Activated CD4-positive, alpha-beta T cell treated with anti-CD3 and anti-CD28 coated beads, Interleukin-10, Interleukin-2, amounts not matched to agents 100 ng/mL and 50 ng/mL, durations not matched to agents 16 hours and 8 hours (primary cell): ENCODE measurements around the gene OVCA2.

ENCODE experiments used
- DNase-seq: peaks from one replicate; pipeline ENCODE4 v3.0.0-alpha.2; 2020

The OVCA2 gene

GRCh38 chr17:2055292-2056205 lies 13.7 kb downstream of the OVCA2 start:
- no peak for DNase-seq

- DNase-seq, result peak; percentile 51
Observed at GRCh38 chr17:2056206-2057174, 14.7 kb downstream of the OVCA2 start.

GRCh38 chr17:2057175-2057759 lies 15.4 kb downstream of the OVCA2 start:
- no peak for DNase-seq

- no peak for DNase-seq
Observed at GRCh38 chr17:2057760-2058585, 16.2 kb downstream of the OVCA2 start.

GRCh38 chr17:2058586-2059546 lies 17.0 kb downstream of the OVCA2 start:
- peak; percentile 71 for DNase-seq

- DNase-seq, result no peak
Observed at GRCh38 chr17:2059547-2060384, 17.9 kb downstream of the OVCA2 start.

GRCh38 chr17:2060385-2060658 lies 18.5 kb downstream of the OVCA2 start:
- DNase-seq, result no peak

GRCh38 chr17:2060681-2061440 lies 19.0 kb downstream of the OVCA2 start:
- DNase-seq, result no peak

GRCh38 chr17:2061441-2061958 lies 19.7 kb downstream of the OVCA2 start:
- no peak for DNase-seq

GRCh38 chr17:2062571-2063183 lies 20.9 kb downstream of the OVCA2 start:
- DNase-seq, result no peak

GRCh38 chr17:2063261-2064146 lies 21.7 kb downstream of the OVCA2 start:
- DNase-seq, result no peak

GRCh38 chr17:2064147-2064489 lies 22.3 kb downstream of the OVCA2 start:
- DNase-seq, result no peak

GRCh38 chr17:2064520-2064971 lies 22.7 kb downstream of the OVCA2 start:
- DNase-seq, result no peak

GRCh38 chr17:2064980-2065785 lies 23.4 kb downstream of the OVCA2 start:
- DNase-seq, result peak; percentile 63

- DNase-seq, result no peak
Observed at GRCh38 chr17:2065949-2066400, 24.2 kb downstream of the OVCA2 start.

- no peak for DNase-seq
Observed at GRCh38 chr17:2067048-2067561, 25.3 kb downstream of the OVCA2 start.
